ENCODE measurements around the gene KRT79.

The KRT79 gene

GRCh38 chr12:52823761-52824450 is 10.2 kb downstream of the KRT79 start:
- TF ChIP-seq TAF1 (IDR thresholded peaks at IDR 0.05; ENCODE audit: borderline replicate concordance, insufficient read depth, low read length), result no peak
- TF ChIP-seq FOXP2 (optimal IDR thresholded peaks at IDR 0.05; ENCODE audit: borderline replicate concordance, extremely low read depth, extremely low read length, insufficient read depth), result no peak
- TF ChIP-seq SIN3A (IDR thresholded peaks at IDR 0.05; ENCODE audit: borderline replicate concordance, insufficient read depth, low read length), result no peak
- TF ChIP-seq POLR2AphosphoS5 (IDR thresholded peaks at IDR 0.05; ENCODE audit: low read depth, low read length), result no peak

GRCh38 chr12:52822771-52823510 is 11.2 kb downstream of the KRT79 start:
- TF ChIP-seq TAF1 (IDR thresholded peaks at IDR 0.05; ENCODE audit: borderline replicate concordance, insufficient read depth, low read length), result no peak
- no peak for TF ChIP-seq POLR2AphosphoS5 (IDR thresholded peaks at IDR 0.05; ENCODE audit: low read depth, low read length)
- TF ChIP-seq FOXP2 (optimal IDR thresholded peaks at IDR 0.05; ENCODE audit: borderline replicate concordance, extremely low read depth, extremely low read length, insufficient read depth), result no peak
- no peak for TF ChIP-seq SIN3A (IDR thresholded peaks at IDR 0.05; ENCODE audit: borderline replicate concordance, insufficient read depth, low read length)
- TF ChIP-seq REST (IDR thresholded peaks at IDR 0.05; ENCODE audit: insufficient read depth in 1 of 2, low read depth in 2 of 2, low read length in 2 of 2), result no peak

GRCh38 chr12:52821826-52822660 is 12.1 kb downstream of the KRT79 start:
- TF ChIP-seq POLR2AphosphoS5 (IDR thresholded peaks at IDR 0.05; ENCODE audit: low read depth, low read length), result no peak
- TF ChIP-seq FOXP2 (optimal IDR thresholded peaks at IDR 0.05; ENCODE audit: borderline replicate concordance, extremely low read depth, extremely low read length, insufficient read depth), result no peak
- TF ChIP-seq SIN3A (IDR thresholded peaks at IDR 0.05; ENCODE audit: borderline replicate concordance, insufficient read depth, low read length), result no peak
- no peak for TF ChIP-seq TAF1 (IDR thresholded peaks at IDR 0.05; ENCODE audit: borderline replicate concordance, insufficient read depth, low read length)
- no peak for TF ChIP-seq REST (IDR thresholded peaks at IDR 0.05; ENCODE audit: insufficient read depth in 1 of 2, low read depth in 2 of 2, low read length in 2 of 2)

- TF ChIP-seq FOXP2 (optimal IDR thresholded peaks at IDR 0.05; ENCODE audit: borderline replicate concordance, extremely low read depth, extremely low read length, insufficient read depth), result no peak
- no peak for TF ChIP-seq SIN3A (IDR thresholded peaks at IDR 0.05; ENCODE audit: borderline replicate concordance, insufficient read depth, low read length)
- TF ChIP-seq TAF1 (IDR thresholded peaks at IDR 0.05; ENCODE audit: borderline replicate concordance, insufficient read depth, low read length), result no peak
- no peak for TF ChIP-seq REST (IDR thresholded peaks at IDR 0.05; ENCODE audit: insufficient read depth in 1 of 2, low read depth in 2 of 2, low read length in 2 of 2)
- no peak for TF ChIP-seq POLR2AphosphoS5 (IDR thresholded peaks at IDR 0.05; ENCODE audit: low read depth, low read length)
Observed at GRCh38 chr12:52821071-52821730, 12.9 kb downstream of the KRT79 start.

GRCh38 chr12:52820521-52820920 is 13.6 kb downstream of the KRT79 start:
- TF ChIP-seq SIN3A (IDR thresholded peaks at IDR 0.05; ENCODE audit: borderline replicate concordance, insufficient read depth, low read length), result no peak
- no peak for TF ChIP-seq FOXP2 (optimal IDR thresholded peaks at IDR 0.05; ENCODE audit: borderline replicate concordance, extremely low read depth, extremely low read length, insufficient read depth)
- no peak for TF ChIP-seq POLR2AphosphoS5 (IDR thresholded peaks at IDR 0.05; ENCODE audit: low read depth, low read length)
- no peak for TF ChIP-seq REST (IDR thresholded peaks at IDR 0.05; ENCODE audit: insufficient read depth in 1 of 2, low read depth in 2 of 2, low read length in 2 of 2)
- TF ChIP-seq TAF1 (IDR thresholded peaks at IDR 0.05; ENCODE audit: borderline replicate concordance, insufficient read depth, low read length), result no peak

All from PFSK-1 (cell line).